PFSK-1 (cell line): ENCODE data around the gene DNAI7.

Experiments used
- FOXP2 ChIP-seq: optimal IDR thresholded peaks from 2 replicates; pipeline ENCODE3; 2011; ENCODE audit warnings: borderline replicate concordance, control low read depth, inconsistent platforms; ENCODE audit not compliant: insufficient read depth; ENCODE audit errors: extremely low read length, extremely low read depth
- POLR2AphosphoS5 ChIP-seq: IDR thresholded peaks from 2 replicates; pipeline ENCODE4 v1.6.1; 2012; ENCODE audit warnings: low read depth, mild to moderate bottlenecking, control low read depth, low read length, moderate library complexity
- SIN3A ChIP-seq: IDR thresholded peaks from 2 replicates; pipeline ENCODE4 v1.6.1; 2012; ENCODE audit warnings: mild to moderate bottlenecking, low read length, moderate library complexity, borderline replicate concordance; ENCODE audit not compliant: insufficient read depth
- TAF1 ChIP-seq: IDR thresholded peaks from 2 replicates; pipeline ENCODE4 v1.6.1; 2012; ENCODE audit warnings: low read length, control low read depth, borderline replicate concordance; ENCODE audit not compliant: insufficient read depth
- TF ChIP-seq, protein P1 (sequence below), 2 experiments: IDR thresholded peaks; 2 replicates each; pipeline versions ENCODE4 v1.6.1 to v1.8.0; 2011 to 2012; ENCODE audit warnings: low read depth in 2 of 2, low read length in 2 of 2, control low read depth in 1 of 2, inconsistent platforms in 1 of 2, mild to moderate bottlenecking in 1 of 2, moderate library complexity in 1 of 2; ENCODE audit not compliant: insufficient read depth in 1 of 2

Gene DNAI7

GRCh38 chr12:25084816-25085215 is 110.1 kb downstream of the DNAI7 start:
- TF ChIP-seq, protein P1, sequence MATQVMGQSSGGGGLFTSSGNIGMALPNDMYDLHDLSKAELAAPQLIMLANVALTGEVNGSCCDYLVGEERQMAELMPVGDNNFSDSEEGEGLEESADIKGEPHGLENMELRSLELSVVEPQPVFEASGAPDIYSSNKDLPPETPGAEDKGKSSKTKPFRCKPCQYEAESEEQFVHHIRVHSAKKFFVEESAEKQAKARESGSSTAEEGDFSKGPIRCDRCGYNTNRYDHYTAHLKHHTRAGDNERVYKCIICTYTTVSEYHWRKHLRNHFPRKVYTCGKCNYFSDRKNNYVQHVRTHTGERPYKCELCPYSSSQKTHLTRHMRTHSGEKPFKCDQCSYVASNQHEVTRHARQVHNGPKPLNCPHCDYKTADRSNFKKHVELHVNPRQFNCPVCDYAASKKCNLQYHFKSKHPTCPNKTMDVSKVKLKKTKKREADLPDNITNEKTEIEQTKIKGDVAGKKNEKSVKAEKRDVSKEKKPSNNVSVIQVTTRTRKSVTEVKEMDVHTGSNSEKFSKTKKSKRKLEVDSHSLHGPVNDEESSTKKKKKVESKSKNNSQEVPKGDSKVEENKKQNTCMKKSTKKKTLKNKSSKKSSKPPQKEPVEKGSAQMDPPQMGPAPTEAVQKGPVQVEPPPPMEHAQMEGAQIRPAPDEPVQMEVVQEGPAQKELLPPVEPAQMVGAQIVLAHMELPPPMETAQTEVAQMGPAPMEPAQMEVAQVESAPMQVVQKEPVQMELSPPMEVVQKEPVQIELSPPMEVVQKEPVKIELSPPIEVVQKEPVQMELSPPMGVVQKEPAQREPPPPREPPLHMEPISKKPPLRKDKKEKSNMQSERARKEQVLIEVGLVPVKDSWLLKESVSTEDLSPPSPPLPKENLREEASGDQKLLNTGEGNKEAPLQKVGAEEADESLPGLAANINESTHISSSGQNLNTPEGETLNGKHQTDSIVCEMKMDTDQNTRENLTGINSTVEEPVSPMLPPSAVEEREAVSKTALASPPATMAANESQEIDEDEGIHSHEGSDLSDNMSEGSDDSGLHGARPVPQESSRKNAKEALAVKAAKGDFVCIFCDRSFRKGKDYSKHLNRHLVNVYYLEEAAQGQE (IDR thresholded peaks at IDR 0.05; ENCODE audit: insufficient read depth in 1 of 2, low read depth in 2 of 2, low read length in 2 of 2) = no peak
- TF ChIP-seq TAF1 (no peak), SIN3A (no peak), FOXP2 (no peak), POLR2AphosphoS5 (no peak)

GRCh38 chr12:25083211-25083610 is 111.7 kb downstream of the DNAI7 start:
- TF ChIP-seq POLR2AphosphoS5 (no peak), SIN3A (no peak), TAF1 (no peak), FOXP2 (no peak)
- TF ChIP-seq, protein P1 (IDR thresholded peaks at IDR 0.05; ENCODE audit: insufficient read depth in 1 of 2, low read depth in 2 of 2, low read length in 2 of 2) = no peak

DNA sequence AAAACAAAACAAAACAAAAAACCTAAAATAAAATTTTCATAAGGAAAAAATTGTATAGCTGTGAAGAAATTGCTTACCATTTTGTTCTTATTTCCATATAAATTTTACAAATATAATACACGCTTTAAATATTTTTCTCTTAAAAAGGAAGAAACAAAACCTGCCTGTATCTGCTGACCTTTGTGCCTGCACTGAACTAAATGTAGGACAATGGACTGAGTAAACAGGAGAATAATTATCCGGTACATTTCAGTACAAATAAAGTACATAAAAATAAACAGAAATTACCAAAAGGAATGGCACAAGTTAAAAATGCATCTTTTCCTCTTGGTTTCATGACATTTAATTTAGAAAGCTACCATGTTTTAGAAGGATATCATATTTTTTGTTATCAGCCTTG is 112.3 kb downstream of the DNAI7 start:
- TF ChIP-seq TAF1 = no peak
- TF ChIP-seq, protein P1 (IDR thresholded peaks at IDR 0.05; ENCODE audit: insufficient read depth in 1 of 2, low read depth in 2 of 2, low read length in 2 of 2) = no peak
- no peak for TF ChIP-seq SIN3A
- TF ChIP-seq POLR2AphosphoS5 = no peak
- TF ChIP-seq FOXP2 = no peak

DNA sequence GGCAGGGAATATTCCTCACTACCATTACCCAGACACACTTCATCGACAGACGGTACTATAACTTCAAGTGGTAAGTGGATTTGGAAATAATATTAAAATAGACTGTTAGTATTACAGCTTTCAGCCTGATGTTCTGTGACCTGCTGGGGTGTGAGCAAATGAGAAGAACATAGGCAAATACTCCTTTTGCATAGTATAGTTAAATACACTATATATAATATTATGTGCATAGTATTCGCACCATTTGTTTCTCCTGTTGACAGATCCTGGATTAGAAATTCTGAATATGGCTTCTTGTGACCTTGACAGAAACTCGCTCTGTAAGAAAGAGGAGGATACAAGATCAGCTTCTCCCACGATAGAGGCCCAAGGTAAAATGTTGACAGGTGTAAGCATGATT is 115.6 kb downstream of the DNAI7 start:
- TF ChIP-seq POLR2AphosphoS5 (no peak), TAF1 (no peak), SIN3A (no peak), FOXP2 (no peak)
- TF ChIP-seq, protein P1 (IDR thresholded peaks at IDR 0.05; ENCODE audit: insufficient read depth in 1 of 2, low read depth in 2 of 2, low read length in 2 of 2) = no peak

DNA sequence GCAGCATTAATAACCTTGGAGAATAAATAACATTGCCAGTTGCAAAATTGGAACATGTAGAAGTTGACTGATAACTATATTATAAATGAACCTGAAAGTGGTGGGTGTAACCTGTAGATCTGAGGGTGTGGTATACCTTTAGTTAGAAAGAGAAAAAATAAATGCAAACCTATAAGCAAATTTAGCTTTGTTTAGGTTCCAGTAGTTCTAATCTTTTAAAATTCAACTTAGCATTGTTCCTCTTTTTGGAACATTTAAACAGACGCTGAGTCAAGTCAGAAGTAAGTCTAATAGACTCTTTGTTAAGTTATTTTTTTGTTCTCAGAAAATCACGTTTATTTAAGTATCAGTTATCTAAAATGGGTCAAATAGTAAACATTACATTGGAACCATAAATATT is 120.0 kb downstream of the DNAI7 start:
- no peak for TF ChIP-seq TAF1
- TF ChIP-seq POLR2AphosphoS5 = no peak
- TF ChIP-seq, protein P1 (IDR thresholded peaks at IDR 0.05; ENCODE audit: insufficient read depth in 1 of 2, low read depth in 2 of 2, low read length in 2 of 2) = no peak
- no peak for TF ChIP-seq SIN3A
- no peak for TF ChIP-seq FOXP2
